Measurements from ENCODE around the gene TINAG.
"Not testable (repeated sequence)": the region's sequence is repeated elsewhere in the genome, so short reads cannot be mapped to it uniquely, and the experiment has no call there.

The TINAG gene

DNA sequence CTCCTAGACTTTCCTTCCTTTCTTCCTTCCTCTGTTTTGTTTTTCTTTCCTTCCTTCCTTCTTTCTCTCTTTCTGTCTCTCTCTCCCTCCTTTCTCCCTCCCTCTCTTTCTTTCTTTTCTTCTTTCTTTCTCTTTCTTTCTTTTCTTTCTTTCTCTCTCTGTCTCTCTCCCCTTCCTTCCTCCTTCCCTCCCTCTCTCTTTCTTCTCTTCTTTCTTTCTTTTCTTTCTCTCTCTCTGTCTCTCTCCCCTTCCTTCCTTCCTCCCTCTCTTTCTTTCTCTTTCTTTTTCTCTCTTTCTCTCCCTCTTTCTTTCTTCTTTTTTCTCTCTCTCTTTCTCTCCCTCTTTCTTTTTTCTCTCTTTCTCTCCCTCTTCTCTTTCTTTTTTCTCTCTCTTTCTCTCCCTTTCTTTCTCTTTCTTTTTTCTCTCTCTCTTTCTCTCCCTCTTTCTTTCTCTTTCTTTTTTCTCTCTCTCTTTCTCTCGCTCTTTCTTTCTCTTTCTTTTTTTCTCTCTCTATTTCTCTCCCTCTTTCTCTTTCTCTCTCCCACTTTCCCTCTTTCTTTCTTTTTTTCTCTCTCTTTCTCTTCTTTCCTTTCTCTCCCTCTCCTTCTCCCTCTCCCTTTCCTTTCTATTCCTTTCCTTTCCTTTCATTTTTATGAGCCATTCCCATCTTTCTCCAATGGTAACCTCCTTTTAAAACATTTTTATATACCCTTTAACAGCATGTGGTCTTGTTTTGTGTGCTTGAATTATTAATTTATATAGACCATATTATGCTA, 2.3 kb downstream of the TINAG start:
- DNase-seq, result no peak

DNA sequence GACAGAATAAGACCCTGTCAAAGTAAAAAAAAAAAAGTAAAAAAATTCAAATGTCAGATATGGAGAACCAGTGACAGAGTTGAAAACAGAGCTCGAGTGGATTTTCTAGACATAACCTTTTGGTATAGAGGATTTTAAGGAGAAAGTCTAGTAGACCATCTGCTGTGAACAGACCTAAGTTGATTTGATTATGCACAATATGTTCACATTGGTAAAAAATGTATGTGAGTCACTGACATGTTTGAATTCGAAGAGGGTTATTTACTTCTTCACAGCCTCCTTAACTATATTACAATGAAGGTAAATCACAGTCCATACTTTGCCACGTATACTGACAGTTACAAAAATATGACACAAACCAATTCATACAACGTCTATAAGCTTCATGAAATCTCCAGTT, 7.4 kb downstream of the TINAG start:
- DNase-seq, result no peak

DNA sequence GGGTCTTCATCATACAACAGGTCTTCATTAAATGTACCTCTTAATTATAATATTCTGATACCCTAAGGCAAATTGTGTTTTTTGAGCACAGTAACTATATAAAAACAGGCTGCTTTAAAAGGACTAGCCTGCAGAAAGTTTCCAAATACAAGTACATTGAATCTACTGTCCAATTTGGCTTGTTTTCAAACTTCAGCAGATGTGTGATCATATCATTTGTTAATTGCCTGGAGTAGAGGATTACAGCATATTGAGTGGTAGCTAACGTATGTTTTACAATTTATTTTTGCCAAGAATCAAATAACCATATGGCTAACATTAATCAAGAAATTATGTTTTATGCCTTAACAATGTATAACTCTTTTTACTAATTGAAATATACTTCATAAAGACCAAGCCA, 12.6 kb downstream of the TINAG start:
- no peak for DNase-seq

DNA sequence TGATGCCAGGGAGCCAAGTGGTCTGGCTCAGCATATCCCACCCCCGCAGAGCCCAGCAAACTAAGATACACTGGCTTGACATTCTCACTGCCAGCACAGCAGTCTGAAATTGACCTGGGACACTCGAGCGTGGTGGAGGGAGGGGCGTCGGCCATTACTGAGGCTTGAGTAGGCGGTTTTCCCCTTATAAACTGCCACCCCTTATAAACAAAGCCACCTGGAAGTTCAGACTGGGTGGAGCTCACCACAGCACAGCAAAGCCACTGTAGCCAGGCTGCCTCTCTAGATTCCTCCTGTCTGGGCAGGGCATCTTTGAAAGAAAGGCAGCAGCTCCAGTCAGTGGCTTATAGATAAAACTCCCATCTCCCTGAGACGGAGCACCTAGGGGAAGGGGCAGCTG, 19.4 kb downstream of the TINAG start:
- DNase-seq, result no peak

DNA sequence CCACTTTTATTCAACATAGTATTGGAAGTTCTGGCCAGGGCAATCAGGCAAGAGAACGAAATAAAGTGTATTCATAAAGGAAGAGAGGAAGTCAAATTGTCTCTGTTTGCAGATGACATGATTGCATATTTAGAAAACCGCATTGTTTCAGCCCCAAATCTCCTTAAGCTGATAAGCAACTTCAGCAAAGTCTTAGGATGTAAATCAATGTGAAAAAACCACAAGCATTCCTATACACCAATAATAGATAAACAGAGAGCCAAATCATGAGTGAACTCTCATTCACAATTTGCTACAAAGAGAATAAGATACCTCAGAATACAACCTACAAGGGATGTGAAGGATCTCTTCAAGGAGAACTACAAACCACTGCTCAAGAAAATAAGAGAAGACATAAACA, 23.3 kb downstream of the TINAG start:
- not testable (repeated sequence) for DNase-seq

DNA sequence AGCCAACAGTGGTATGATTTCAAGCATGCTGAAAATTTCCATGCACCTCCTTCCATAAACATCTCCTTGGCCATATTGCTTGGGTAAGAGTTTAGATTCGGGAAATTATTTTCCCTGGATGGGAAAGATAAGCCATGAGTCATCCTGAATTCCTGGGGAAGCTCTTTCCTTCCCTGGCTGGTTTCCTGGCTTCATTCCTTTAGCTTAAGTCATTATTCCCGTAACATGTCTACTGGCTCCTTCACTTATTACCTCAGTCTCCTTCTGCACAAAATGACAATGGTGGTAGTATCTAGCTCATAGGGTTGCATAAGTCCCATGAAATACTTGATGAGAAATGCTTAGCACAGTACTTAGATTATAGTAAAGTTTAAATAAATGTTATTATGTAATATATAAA, 27.6 kb downstream of the TINAG start:
- no peak for DNase-seq

DNA sequence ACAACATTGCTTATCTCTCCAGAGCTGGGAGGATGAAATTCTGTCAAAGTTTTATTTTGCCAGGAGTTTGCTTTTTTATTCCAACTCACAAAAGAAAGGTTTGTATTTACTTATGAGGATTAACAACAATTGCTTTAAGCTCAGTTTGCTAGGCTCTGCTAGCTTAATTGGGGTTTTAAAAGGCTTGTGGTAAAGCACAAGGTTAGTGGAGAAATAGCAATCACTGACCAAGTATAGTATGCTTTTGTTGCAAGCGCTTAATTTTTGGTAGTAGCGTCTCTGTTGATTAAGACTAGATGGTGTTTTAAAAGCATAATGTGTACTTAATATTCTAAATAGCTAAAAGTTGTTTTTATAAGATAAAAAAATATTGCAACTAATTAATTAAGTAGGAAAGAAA, 45.7 kb downstream of the TINAG start:
- no peak for DNase-seq

DNA sequence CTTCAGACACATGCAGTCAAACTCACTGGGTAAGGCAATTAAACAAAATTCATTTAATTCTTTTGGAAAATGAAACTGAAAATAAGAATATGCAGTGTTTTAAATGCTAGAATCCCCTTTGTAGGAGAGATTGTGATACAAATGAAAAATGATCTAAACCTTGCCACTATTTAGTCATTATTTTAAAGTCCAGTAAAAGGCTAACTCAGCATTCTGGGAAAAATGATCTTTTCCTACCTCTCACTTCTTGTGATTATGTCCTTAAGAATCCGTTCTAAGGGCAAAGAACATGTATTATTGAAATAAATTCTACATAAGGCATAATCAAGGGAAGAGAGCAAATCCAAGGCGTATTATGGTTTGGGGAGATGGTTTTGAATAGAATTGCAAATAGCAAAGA, 46.4 kb downstream of the TINAG start:
- no peak for DNase-seq

DNA sequence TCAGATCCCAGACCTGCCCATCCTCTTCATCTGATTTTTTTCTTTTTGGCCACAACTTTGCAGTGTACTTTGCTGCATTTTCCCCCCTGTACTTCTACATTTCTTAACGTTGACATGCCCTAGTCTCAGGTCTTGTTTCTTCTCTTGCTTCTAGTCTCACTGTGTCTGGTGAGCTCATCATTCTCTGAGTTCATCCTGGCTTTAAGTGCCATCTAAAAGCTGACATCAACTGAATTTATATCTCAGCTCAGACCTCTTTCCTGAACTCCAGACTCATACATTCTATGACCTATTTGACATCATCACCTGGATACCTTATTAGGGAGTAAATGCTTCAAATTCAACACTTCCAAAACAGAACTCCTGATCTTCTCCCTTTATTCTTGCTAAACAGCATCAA, 48.9 kb downstream of the TINAG start:
- no peak for DNase-seq

DNA sequence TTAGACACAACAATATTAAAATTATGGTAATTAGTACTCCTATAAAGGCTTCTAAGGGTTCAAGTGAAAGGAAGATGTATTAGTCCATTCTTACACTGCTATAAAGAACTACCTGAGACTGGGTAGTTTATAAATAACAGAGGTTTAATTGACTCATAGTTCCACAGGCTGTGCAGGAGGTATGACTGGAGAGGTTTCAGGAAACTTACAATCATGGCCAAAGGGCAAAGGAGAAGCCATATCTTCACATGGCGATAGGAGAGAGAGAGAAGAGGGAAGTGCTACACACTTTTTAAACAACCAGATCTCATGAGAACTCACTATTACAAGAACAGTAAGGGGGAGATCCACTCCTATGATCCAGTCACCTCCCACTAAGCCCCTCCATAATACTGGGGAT, 52.9 kb downstream of the TINAG start:
- DNase-seq, result no peak

DNA sequence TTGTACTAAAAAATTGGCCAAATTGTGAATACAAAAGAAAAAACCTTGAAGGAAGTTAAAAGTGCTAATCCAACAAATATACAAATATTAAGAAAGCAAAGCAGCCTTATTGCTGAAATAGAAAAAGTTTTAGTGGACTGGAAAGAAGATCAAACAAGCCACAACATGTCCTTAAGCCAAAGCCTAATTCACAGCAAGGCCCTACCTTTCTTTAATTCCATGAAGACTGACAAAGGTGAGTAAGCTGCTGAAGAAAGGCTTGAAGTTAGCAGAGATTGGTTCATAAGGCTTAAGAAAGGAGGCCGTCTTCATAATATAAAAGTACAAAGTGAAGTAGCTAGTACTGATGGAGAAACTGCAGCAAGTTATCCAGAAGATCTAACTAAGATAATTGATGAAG, 53.5 kb downstream of the TINAG start:
- DNase-seq, result no peak

DNA sequence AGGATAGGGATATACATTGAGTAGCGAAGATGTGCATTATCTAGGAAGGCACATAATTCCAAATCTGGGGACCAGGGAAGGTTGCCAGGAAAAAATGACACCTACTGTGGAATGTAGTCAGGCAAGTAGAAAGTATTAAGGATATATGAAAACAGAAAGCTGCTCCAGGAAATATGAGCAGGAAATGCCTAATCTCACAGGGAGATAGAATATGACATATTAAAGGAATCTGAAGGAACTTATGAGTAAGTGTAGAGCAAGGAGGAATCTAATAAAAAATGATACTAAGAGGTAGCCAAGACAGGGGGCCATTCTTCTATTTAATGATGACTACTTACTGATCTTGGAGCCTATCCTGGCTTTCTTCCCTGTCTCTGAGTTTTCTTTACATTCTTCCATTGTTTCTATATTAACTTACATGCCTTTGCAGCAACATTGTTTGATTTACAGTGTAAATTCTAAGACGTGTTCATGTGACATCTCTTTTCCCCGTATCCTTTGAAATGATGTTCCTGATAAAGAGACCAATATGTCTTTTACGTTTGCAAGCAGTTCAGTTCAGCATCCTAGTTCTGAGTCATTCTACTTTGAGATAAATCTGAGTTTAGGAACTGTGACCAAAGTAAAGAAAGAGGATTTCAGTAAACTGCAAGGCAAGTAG, 58.6 kb downstream of the TINAG start:
- DNase-seq, result no peak

DNA sequence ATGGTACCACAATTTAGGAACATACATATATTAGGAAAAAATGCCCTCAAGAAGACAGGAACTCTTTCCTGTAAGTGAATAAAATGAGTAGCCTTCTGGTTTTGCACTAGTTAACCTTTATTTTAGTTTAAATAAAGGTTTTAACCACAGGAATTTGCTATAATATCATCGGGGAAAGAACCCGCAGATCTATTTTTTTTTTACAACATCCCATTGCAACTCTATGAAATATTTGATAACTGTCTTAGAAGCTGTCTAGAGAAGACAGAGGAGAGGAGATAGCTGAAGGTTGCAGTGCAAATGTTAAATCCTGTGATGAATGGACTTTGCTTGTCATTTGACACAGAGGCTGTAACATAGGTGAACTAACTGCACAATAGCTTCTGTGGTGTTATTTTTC, 69.5 kb downstream of the TINAG start:
- DNase-seq, result no peak

DNA sequence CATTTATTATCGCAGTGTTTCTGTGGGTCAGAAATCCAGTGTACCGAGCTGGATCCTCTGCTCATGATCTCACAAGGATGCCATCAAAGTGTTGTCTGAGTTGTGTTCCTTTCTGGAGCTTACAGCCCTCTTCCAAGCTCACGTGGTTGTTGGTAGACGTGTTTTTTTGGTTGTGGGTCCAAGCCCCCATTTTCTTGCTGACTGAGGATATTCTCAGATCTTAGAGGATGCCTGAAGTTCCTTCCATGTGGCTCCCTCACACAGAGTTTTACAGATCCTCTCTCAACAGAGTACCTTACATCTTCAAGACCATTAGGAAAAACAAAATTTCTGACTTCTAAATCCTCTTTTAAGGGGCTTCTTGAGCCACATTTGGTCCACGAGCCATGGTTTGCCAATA, 78.1 kb downstream of the TINAG start:
- DNase-seq, result no peak

DNA sequence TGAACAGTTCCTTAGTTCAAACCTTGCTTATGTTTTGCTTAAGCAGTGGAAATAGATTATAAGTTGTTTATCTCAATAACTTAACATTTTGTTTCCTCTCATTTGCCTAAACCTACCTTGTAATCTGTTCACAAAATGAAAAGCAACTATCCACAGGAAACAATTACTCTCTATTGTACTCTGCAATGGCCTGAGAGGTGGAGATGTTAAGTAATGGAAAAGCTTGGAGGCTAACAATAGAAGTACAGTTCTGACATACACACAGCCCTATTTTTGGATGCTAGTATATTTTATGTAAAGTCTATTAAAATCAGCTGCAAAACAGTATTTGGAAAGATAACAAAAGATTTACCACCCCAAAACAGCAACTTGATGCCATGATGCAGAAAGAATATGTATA, 82.1 kb downstream of the TINAG start:
- DNase-seq, result no peak

DNA sequence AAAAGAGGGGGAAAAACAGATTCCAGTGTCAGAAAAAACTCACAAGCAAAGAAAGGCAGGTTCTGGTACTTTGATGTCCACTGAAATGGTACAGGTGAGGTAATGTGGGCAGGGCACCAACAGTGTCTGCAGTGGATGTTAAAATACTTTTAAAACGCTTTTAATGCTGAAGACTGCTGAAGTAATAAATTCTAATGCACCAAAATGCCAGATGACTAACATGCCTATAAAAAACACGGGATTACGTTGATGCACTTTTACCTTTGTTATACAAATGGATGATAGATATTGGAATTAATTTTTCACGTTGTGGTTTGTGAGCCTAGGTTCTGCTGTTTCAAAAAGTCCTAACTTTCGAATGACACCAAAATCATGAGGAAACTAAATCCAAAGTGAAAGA, 83.3 kb downstream of the TINAG start:
- DNase-seq, result no peak

DNA sequence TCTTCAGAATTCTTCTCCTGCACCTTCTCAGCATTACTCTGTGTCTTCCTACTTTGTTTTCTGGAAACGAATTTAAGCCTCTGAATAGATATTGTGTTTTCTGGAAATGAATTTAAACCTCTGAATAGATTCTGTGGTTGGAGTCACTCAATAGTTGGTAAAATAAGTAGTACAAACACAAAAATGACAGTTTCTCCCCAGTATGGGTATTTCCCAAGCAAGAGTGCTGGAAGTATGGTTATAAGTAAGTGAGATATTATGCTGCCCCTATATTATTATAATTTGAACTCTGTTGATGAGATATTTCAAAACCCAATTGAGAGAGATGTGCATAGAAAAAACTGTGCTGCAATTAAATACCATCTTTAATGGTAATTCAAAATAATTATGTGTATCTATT, 94.9 kb downstream of the TINAG start:
- no peak for DNase-seq

DNA sequence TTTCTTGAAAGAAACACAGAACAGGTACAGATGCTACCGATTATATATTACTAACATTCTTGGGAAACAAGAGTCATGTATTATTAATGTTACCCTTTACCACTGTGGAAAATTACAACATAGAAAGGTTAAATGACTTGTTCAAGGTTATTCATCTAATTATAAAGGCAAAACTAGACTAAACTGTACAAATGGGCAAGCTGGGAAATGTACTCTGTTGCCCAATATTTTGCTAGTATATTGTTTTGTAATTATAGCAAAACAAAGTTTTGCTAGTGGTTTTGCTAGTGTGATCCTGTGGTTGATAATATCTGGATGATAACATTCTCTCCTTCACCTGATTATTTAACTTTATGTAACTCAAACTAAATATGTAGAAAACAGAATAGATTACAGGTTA, 96.5 kb downstream of the TINAG start:
- no peak for DNase-seq

DNA sequence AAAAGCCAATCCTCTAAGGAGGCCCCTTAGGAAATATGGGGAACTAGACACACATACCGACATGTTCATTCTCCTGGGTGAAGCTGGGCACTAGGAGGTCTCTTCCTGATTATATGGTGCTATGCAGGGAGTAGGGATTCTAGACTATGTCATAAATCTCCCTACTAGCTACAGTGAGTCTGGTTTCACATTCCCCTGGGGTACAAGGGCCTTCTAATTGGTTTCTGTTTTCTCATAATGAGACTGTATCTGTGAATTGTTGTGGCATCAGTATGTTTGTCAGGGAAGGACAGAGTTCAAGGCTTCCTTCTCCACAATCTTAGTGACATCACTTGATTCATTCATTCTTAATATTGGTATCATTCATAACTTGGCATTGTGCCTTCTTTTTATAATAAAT, 103.5 kb downstream of the TINAG start:
- DNase-seq, result no peak

DNA sequence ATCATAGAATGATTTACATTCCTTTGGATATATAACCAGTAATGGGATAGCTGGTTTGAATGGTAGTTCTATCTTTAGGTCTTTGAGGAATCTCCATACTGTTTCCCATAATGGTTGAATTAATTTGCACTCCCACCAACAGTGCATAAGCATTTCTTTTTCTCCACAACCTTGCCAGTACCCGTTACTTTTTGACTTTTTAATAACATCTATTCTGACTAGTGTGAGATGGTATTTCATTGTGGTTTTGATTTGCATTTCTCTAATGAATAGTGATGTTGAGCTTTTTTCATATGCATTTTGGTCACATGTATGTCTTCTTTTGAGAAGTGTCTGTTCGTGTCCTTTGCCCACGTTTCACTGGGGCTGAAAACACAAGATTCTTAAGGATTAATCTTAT, 107.3 kb downstream of the TINAG start:
- DNase-seq, result no peak

DNA sequence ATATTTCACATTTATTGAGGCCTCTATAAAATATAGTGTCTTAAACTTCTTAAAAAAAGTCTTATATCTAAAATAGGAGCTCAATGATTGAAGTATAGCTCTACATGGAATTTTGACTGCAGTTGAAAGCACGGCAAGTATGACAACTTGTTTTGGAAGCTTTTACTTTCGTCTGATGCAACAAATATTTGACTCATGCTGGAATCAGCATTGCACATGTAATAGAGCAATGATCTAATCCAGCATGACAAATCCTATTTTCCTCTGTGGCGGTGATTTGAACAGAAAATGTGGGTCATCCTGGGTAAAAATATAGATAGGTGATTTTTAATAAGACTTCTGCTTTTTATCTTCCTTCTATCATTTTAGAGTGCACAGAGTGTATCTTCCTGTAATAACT, 111.6 kb downstream of the TINAG start:
- DNase-seq, result no peak

DNA sequence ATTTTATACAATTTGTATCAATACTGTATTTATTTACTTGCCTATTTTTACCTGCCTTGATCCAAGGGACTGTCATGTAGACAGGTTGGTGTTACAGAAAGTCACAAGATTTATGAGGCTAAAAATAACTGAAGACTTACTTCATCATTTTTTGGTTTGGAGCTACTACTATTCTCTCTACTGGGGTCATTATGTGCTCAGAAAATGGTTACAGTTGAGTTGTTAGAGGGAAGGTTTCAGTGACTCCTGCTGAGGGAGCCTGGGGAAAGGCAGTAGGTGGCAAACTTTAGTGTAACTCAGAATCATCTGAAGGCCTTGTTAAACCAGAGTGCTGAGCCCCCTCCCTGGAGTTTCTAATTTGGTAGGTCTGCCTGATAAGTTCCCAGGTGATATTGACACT, 118.8 kb downstream of the TINAG start:
- DNase-seq, result no peak

DNA sequence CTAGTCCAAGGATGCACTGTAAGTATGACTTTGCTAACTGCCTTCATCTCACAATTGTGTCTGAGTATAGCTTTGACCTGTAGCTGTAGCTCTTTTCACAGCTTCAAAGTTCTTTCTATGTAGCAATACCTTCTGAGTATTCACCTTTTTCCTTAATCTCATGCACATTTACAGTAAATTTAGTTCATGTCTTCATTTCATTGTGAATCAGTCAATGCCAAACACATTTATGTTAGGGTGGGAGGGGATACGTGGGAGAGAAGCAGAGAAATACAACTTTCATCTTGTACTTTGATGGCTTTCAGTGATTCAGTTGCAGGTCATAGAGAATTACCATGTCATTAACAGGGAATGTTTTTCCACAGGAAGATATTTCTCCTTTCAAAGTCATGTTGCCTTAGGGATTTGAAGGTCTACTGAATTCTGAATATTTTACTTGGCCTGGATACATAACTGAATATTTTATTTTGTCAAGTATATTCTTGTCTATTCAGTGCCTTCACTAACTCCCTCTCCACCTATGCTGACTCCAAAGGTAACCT, 119.2 kb downstream of the TINAG start:
- no peak for DNase-seq

DNA sequence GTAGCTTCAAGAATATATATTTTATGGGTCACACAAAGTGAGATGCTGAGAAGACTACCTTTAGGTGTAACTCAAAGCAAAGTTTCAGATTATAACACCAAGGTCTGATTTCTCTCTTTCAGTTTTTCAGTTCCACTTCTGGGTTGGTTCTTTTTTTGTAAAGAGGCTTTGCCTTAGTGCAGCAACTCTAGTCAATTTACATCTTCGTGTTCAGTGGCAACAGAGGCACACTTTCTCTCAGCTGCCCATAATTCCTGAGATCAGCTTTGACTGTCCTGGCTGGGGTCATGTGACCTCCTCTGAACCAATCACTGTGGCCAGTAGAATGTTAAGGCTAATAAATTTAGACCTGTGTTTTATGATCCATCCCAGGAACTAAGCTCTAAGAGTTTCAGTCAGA, 120.2 kb downstream of the TINAG start:
- no peak for DNase-seq

DNA sequence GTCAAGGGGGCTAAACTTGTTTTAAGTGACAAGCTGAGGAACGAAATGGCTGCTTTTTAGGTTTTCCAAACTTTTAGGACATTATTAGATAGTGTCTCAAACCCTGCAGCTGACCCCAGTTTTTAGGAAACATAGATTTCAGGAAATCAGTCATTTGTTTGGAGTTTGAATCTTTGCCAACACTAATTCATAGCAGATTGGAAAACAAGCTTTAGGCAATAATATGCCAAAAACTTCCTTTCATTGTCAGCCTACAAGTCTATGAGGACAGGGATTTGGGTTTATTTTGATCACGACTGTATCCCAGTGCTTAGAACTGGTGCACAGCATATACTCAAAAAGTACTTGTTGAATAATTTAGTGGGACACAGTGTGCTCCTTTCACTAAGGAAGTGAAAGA, 123.2 kb downstream of the TINAG start:
- DNase-seq, result no peak

Measured in activated CD4-positive, alpha-beta T cell treated with anti-CD3 and anti-CD28 coated beads, Interleukin-2, Interleukin-6, amounts not matched to agents 100 ng/mL and 50 ng/mL, durations not matched to agents 16 hours and 8 hours (primary cell).